Activated naive CD4-positive, alpha-beta T cell (primary cell): Measurements from ENCODE around the gene SLC29A3.
"Not testable (repeated sequence)": the region's sequence is repeated elsewhere in the genome, so short reads cannot be mapped to it uniquely, and the experiment has no call there.

Experiments
- DNase-seq, 4 experiments: peaks; one replicate each; lab custom pipeline; 2025; lab: John Stamatoyannopoulos, UW

SLC29A3 gene

GRCh38 chr10:71346731-71347130, 27.7 kb downstream of the SLC29A3 start:
- DNase-seq: no peak

GRCh38 chr10:71347587-71348395, 28.7 kb downstream of the SLC29A3 start:
- DNase-seq: no peak

- DNase-seq: no peak
Measured at GRCh38 chr10:71348850-71349249, 29.8 kb downstream of the SLC29A3 start.

GRCh38 chr10:71349406-71349805, 30.3 kb downstream of the SLC29A3 start:
- no peak for DNase-seq

GRCh38 chr10:71351087-71351486, 32.0 kb downstream of the SLC29A3 start:
- DNase-seq: no peak

GRCh38 chr10:71351628-71352319, 32.7 kb downstream of the SLC29A3 start:
- no peak for DNase-seq

GRCh38 chr10:71353639-71354038, 34.6 kb downstream of the SLC29A3 start:
- DNase-seq: no peak

- no peak for DNase-seq
Measured at GRCh38 chr10:71354776-71355175, 35.7 kb downstream of the SLC29A3 start.

- no peak for DNase-seq
Measured at GRCh38 chr10:71355886-71356285, 36.8 kb downstream of the SLC29A3 start.

- DNase-seq: no peak
Measured at GRCh38 chr10:71357792-71358265, 38.8 kb downstream of the SLC29A3 start.

GRCh38 chr10:71358277-71358676, 39.2 kb downstream of the SLC29A3 start:
- DNase-seq: no peak

- DNase-seq: not testable (repeated sequence)
Measured at GRCh38 chr10:71358906-71359305, 39.8 kb downstream of the SLC29A3 start.

GRCh38 chr10:71359364-71360046, 40.4 kb downstream of the SLC29A3 start:
- DNase-seq: no peak

- DNase-seq: no peak
Measured at GRCh38 chr10:71360735-71361134, 41.7 kb downstream of the SLC29A3 start.

- DNase-seq: no peak
Measured at GRCh38 chr10:71361581-71361980, 42.5 kb downstream of the SLC29A3 start.

- DNase-seq: no peak
Measured at GRCh38 chr10:71362141-71362540, 43.1 kb downstream of the SLC29A3 start.

- DNase-seq: no peak
Measured at GRCh38 chr10:71363936-71364335, 44.9 kb downstream of the SLC29A3 start.

GRCh38 chr10:71365366-71365765, 46.3 kb downstream of the SLC29A3 start:
- DNase-seq: no peak

- DNase-seq: no peak
Measured at GRCh38 chr10:71366690-71367089, 47.6 kb downstream of the SLC29A3 start.

GRCh38 chr10:71367271-71367670, 48.2 kb downstream of the SLC29A3 start:
- DNase-seq: no peak

- no peak for DNase-seq
Measured at GRCh38 chr10:71368176-71368575, 49.1 kb downstream of the SLC29A3 start.

GRCh38 chr10:71368643-71369042, 49.6 kb downstream of the SLC29A3 start:
- no peak for DNase-seq

- DNase-seq: no peak
Measured at GRCh38 chr10:71369602-71370001, 50.5 kb downstream of the SLC29A3 start.
